Measurements from ENCODE around the gene AEBP2. TPM values are rescaled to one million over a fixed set of nuclear protein-coding genes. Genes with fewer than 3 reads are reported as not detected.

AEBP2 gene
- total RNA-seq, 2 donors from 2014 or later: 37.8 to 78.4 TPM

- Histone ChIP-seq H3K9me3 (ENCODE audit: control insufficient read depth, low read length) (no peaks in the 10 kb centered on the region), H3K27me3 (ENCODE audit: control insufficient read depth, insufficient read depth, low read length, poor library complexity, severe bottlenecking) (no peaks in the 10 kb centered on the region), H3K9ac (ENCODE audit: extremely low read depth, low read length, poor library complexity, severe bottlenecking) (no peak overlapping the region), H3K36me3 (ENCODE audit: control insufficient read depth, insufficient read depth, low read length) (no peaks in the 10 kb centered on the region), H3K4me1 (ENCODE audit: control insufficient read depth, insufficient read depth, low read length) (no peaks in the 10 kb centered on the region), H3K27ac (ENCODE audit: low read depth, low read length) (no peak overlapping the region), H3K4me3 (ENCODE audit: low read length) (no peak overlapping the region)
- Mint-ChIP-seq H3K36me3 (ENCODE audit: low read depth) (no peaks in the 10 kb centered on the region), H3K27ac (no peak overlapping the region), H3K27me3 (ENCODE audit: insufficient read depth) (peaks cover 2% of the 10 kb centered on the region), H3K4me3 (no peak overlapping the region), H3K4me1 (peaks cover 8% of the 10 kb centered on the region), H3K9me3 (peaks cover under 1% of the 10 kb centered on the region)
- 83 to 97% methylated on average over 6 of the region's 6 CpGs for WGBS, 2 experiments (ENCODE audit: insufficient coverage in 1 of 2, insufficient read length in 1 of 2)
- no peak for DNase-seq
- TF ChIP-seq CTCF (conservative IDR thresholded peaks at IDR 0.05): no peak
Measured at GRCh38 chr12:19402211-19402610, 37.1 kb upstream of the AEBP2 start.

GRCh38 chr12:19402743-19403431 is 36.4 kb upstream of the AEBP2 start:
- Histone ChIP-seq H3K4me3 (ENCODE audit: low read length) (no peak overlapping the region), H3K27ac (ENCODE audit: low read depth, low read length) (no peak overlapping the region), H3K9me3 (ENCODE audit: control insufficient read depth, low read length) (no peaks in the 10 kb centered on the region), H3K36me3 (ENCODE audit: control insufficient read depth, insufficient read depth, low read length) (no peaks in the 10 kb centered on the region), H3K4me1 (ENCODE audit: control insufficient read depth, insufficient read depth, low read length) (no peaks in the 10 kb centered on the region), H3K27me3 (ENCODE audit: control insufficient read depth, insufficient read depth, low read length, poor library complexity, severe bottlenecking) (no peaks in the 10 kb centered on the region), H3K9ac (ENCODE audit: extremely low read depth, low read length, poor library complexity, severe bottlenecking) (no peak overlapping the region)
- no peak overlapping the region for H3K4me3 Mint-ChIP-seq
- WGBS, 2 experiments (ENCODE audit: insufficient coverage in 1 of 2, insufficient read length in 1 of 2): 90 to 100% methylated on average over 3 to 4 of the region's 4 CpGs
- no peak overlapping the region for H3K27ac Mint-ChIP-seq
- peaks cover 8% of the 10 kb centered on the region for H3K4me1 Mint-ChIP-seq
- no peaks in the 10 kb centered on the region for H3K36me3 Mint-ChIP-seq (ENCODE audit: low read depth)
- H3K27me3 Mint-ChIP-seq (ENCODE audit: insufficient read depth): peaks cover 2% of the 10 kb centered on the region
- TF ChIP-seq CTCF (conservative IDR thresholded peaks at IDR 0.05): peak; percentile 54
- DNase-seq: peak; percentile 60
- H3K9me3 Mint-ChIP-seq: no peaks in the 10 kb centered on the region

DNA sequence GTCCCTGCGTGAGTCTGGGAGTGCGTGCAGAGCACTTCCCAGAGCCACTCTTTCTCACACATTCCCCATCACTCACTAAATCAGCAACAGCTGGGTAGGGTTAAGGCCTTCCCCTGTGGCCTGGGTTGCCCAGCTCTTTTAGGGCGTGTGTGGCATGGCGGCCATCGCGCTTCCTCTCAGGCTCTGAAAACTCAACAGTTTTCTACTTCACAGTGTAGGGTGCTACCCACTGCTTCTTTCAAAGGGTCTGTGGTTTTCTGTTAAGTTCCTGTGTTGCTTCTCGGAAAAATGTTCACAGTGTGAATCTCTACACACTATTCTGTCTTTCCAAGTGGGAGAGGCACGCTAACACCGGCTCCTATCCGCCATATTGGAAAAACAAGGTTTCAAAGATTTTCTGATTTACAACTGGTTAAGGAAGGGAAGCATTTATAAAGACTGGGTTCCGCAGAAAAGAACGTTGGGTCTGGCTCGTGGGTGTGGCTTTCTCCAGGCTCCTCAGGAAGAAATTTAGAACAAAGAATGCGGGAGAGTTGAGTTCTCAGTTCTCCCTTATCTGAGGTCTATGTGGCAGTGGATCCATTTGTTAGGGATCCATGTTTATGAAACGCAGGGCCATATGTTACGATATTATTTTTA is 34.9 kb upstream of the AEBP2 start:
- Histone ChIP-seq H3K27ac (ENCODE audit: low read depth, low read length) (no peak overlapping the region), H3K9me3 (ENCODE audit: control insufficient read depth, low read length) (no peaks in the 10 kb centered on the region), H3K9ac (ENCODE audit: extremely low read depth, low read length, poor library complexity, severe bottlenecking) (no peak overlapping the region), H3K4me3 (ENCODE audit: low read length) (no peak overlapping the region), H3K27me3 (ENCODE audit: control insufficient read depth, insufficient read depth, low read length, poor library complexity, severe bottlenecking) (no peaks in the 10 kb centered on the region), H3K4me1 (ENCODE audit: control insufficient read depth, insufficient read depth, low read length) (no peaks in the 10 kb centered on the region), H3K36me3 (ENCODE audit: control insufficient read depth, insufficient read depth, low read length) (no peaks in the 10 kb centered on the region)
- Mint-ChIP-seq H3K4me1 (peaks cover 13% of the 10 kb centered on the region), H3K36me3 (ENCODE audit: low read depth) (no peaks in the 10 kb centered on the region), H3K27ac (no peak overlapping the region), H3K9me3 (no peaks in the 10 kb centered on the region), H3K4me3 (no peak overlapping the region), H3K27me3 (ENCODE audit: insufficient read depth) (peaks cover 2% of the 10 kb centered on the region)
- WGBS, 2 experiments (ENCODE audit: insufficient coverage in 1 of 2, insufficient read length in 1 of 2): 92 to 94% methylated on average over 14 to 16 of the region's 16 CpGs
- DNase-seq: no peak
- no peak for TF ChIP-seq CTCF (conservative IDR thresholded peaks at IDR 0.05)

Measured in endodermal cell (in vitro differentiated cells).